H1 (cell line): Measurements from ENCODE around the gene NPC2. TPM values are rescaled to one million over a fixed set of nuclear protein-coding genes. Genes with fewer than 3 reads are reported as not detected.

Source experiments
- CTCF ChIA-PET: fragments of 300-600 bp; sonication (Branson Sonifier 250); formaldehyde crosslinking; loops from one replicate; lab custom pipeline; 2021; ENCODE audit not compliant: partially characterized antibody; lab: Charles Lee
- POLR2A ChIA-PET: fragments of 300-600 bp; sonication (Branson Sonifier 250); formaldehyde crosslinking; loops from one replicate; lab custom pipeline; 2021; ENCODE audit warnings: inconsistent platforms; ENCODE audit not compliant: partially characterized antibody; lab: Charles Lee
- DNase-seq, 2 experiments: peaks; one replicate each; pipeline versions ENCODE4 v3.0.0 to v3.0.0-alpha.2; 2010 to 2022; ENCODE audit warnings: low spot score in 2 of 2, low read depth in 1 of 2, mixed read lengths in 1 of 2
- FAIRE-seq: peaks from 2 replicates; lab custom pipeline; 2011; peaks lifted over from hg19 to GRCh38; lab: Jason Lieb, UNC
- H2AFZ ChIP-seq: 2 replicates; pipeline ENCODE4 v1.8.1; 2012; ENCODE audit warnings: low read length, inconsistent platforms
- H2AK5ac ChIP-seq: 2 replicates; pipeline ENCODE4 v1.6.1; 2013; ENCODE audit warnings: low read depth, low read length
- H2BK120ac ChIP-seq: replicated peaks from 2 replicates; pipeline ENCODE3; 2013; ENCODE audit warnings: low read depth, low read length, inconsistent platforms
- H2BK12ac ChIP-seq: 2 replicates; pipeline ENCODE4 v1.6.1; 2013; ENCODE audit warnings: low read depth, low read length
- H2BK15ac ChIP-seq: 2 replicates; pipeline ENCODE4 v1.6.1; 2013; ENCODE audit warnings: low read length
- H2BK20ac ChIP-seq: 2 replicates; pipeline ENCODE4 v1.6.1; 2013; ENCODE audit warnings: low read length
- H2BK5ac ChIP-seq: 2 replicates; pipeline ENCODE4 v1.6.1; 2013; ENCODE audit warnings: low read depth, low read length
- H3K14ac ChIP-seq: 2 replicates; pipeline ENCODE4 v1.6.1; 2013; ENCODE audit warnings: inconsistent platforms; ENCODE audit not compliant: insufficient read length
- H3K18ac ChIP-seq: 2 replicates; pipeline ENCODE4 v1.6.1; 2013; ENCODE audit warnings: low read length; ENCODE audit errors: extremely low read depth
- H3K23ac ChIP-seq: 2 replicates; pipeline ENCODE4 v1.6.1; 2013; ENCODE audit warnings: inconsistent platforms; ENCODE audit not compliant: insufficient read length
- H3K23me2 ChIP-seq: 2 replicates; pipeline ENCODE4 v1.6.1; 2013; ENCODE audit warnings: low read depth, low read length
- H3K27ac ChIP-seq: 2 replicates; pipeline ENCODE4 v1.6.1; 2011; ENCODE audit warnings: low read depth, low read length, inconsistent platforms
- H3K27me3 ChIP-seq, 4 experiments: replicated peaks in 1 of 4; 1 replicate in 1 of 4; 2 replicates in 3 of 4; pipeline versions ENCODE4 v1.6.1 to v1.8.1; 2011 to 2013; ENCODE audit warnings: low read length in 3 of 4, mild to moderate bottlenecking in 3 of 4, inconsistent platforms in 2 of 4, mixed read lengths in 2 of 4, moderate library complexity in 1 of 4; ENCODE audit not compliant: control insufficient read depth in 3 of 4, insufficient read depth in 3 of 4; ENCODE audit errors: extremely low read depth in 1 of 4
- H3K36me3 ChIP-seq, 4 experiments: 2 replicates each; pipeline versions ENCODE4 v1.6.1 to v1.8.1; 2011 to 2013; ENCODE audit warnings: mild to moderate bottlenecking in 4 of 4, low read length in 3 of 4, moderate library complexity in 2 of 4, control low read depth in 1 of 4, inconsistent platforms in 1 of 4; ENCODE audit not compliant: insufficient read depth in 4 of 4, control insufficient read depth in 2 of 4
- H3K4ac ChIP-seq: replicated peaks from 2 replicates; pipeline ENCODE3; 2013; ENCODE audit warnings: low read length, low read depth, mixed read lengths, inconsistent platforms; ENCODE audit not compliant: insufficient read length
- H3K4me1 ChIP-seq, 4 experiments: replicated peaks in 1 of 4; 1 replicate in 1 of 4; 2 replicates in 3 of 4; pipeline versions ENCODE4 v1.6.1 to v1.8.1; 2011 to 2013; ENCODE audit warnings: low read length in 3 of 4, inconsistent platforms in 2 of 4, mixed read lengths in 1 of 4; ENCODE audit not compliant: insufficient read depth in 4 of 4, control insufficient read depth in 3 of 4
- H3K4me2 ChIP-seq, 2 experiments: 2 replicates each; pipeline versions ENCODE4 v1.6.1 to v1.8.1; 2011 to 2013; ENCODE audit warnings: low read depth in 2 of 2, low read length in 2 of 2, control low read depth in 1 of 2, inconsistent platforms in 1 of 2, mild to moderate bottlenecking in 1 of 2; ENCODE audit not compliant: insufficient read depth in 1 of 2
- H3K4me3 ChIP-seq, 4 experiments: fragments of 200-600, 300-600 bp in 1 of 4; sonication (generic), shearing (Covaris generic), sonication (Bioruptor Twin) in 1 of 4; 2 replicates each; pipeline versions ENCODE4 v1.5.1 to v1.8.1; 2011 to 2016; ENCODE audit warnings: low read length in 4 of 4, low read depth in 3 of 4, control low read depth in 2 of 4, inconsistent platforms in 2 of 4, mild to moderate bottlenecking in 2 of 4, mixed read lengths in 1 of 4, moderate library complexity in 1 of 4; ENCODE audit not compliant: insufficient read depth in 2 of 4; ENCODE audit errors: extremely low read depth in 1 of 4
- H3K56ac ChIP-seq: replicated peaks from 2 replicates; pipeline ENCODE3; 2013; ENCODE audit warnings: low read depth, mild to moderate bottlenecking, mixed read lengths, low read length, inconsistent platforms; ENCODE audit not compliant: insufficient read length
- H3K79me1 ChIP-seq: 2 replicates; pipeline ENCODE4 v1.6.1; 2013; ENCODE audit warnings: low read depth, low read length, control low read depth
- H3K79me2 ChIP-seq, 2 experiments: 2 replicates each; pipeline versions ENCODE4 v1.6.1 to v1.8.1; 2012 to 2013; ENCODE audit warnings: low read length in 2 of 2, mild to moderate bottlenecking in 2 of 2, inconsistent platforms in 1 of 2; ENCODE audit not compliant: insufficient read depth in 2 of 2, control insufficient read depth in 1 of 2
- H3K9ac ChIP-seq, 4 experiments: replicated peaks in 1 of 4; 1 replicate in 1 of 4; 2 replicates in 3 of 4; pipeline versions ENCODE4 v1.6.1 to v1.8.1; 2011 to 2013; ENCODE audit warnings: low read depth in 3 of 4, low read length in 3 of 4, control low read depth in 2 of 4, mild to moderate bottlenecking in 2 of 4, moderate library complexity in 2 of 4, inconsistent platforms in 1 of 4; ENCODE audit errors: extremely low read depth in 1 of 4
- H3K9me3 ChIP-seq, 2 experiments: 2 replicates each; pipeline versions ENCODE4 v1.6.1 to v1.8.1; 2012 to 2013; ENCODE audit warnings: mild to moderate bottlenecking in 2 of 2, moderate library complexity in 2 of 2, control low read depth in 1 of 2, inconsistent platforms in 1 of 2, low read depth in 1 of 2, low read length in 1 of 2, mixed read lengths in 1 of 2; ENCODE audit not compliant: insufficient read depth in 2 of 2
- H4K20me1 ChIP-seq, 2 experiments: replicated peaks in 1 of 2; 2 replicates each; pipeline versions ENCODE3 to v1.8.1; 2011 to 2013; ENCODE audit warnings: inconsistent platforms in 2 of 2, low read length in 2 of 2, mild to moderate bottlenecking in 1 of 2; ENCODE audit not compliant: insufficient read depth in 2 of 2, control insufficient read depth in 1 of 2
- H4K5ac ChIP-seq: 2 replicates; pipeline ENCODE4 v1.6.1; 2013; ENCODE audit warnings: low read length, low read depth, mixed read lengths, inconsistent platforms; ENCODE audit not compliant: insufficient read length
- H4K8ac ChIP-seq: 2 replicates; pipeline ENCODE4 v1.8.0; 2013; ENCODE audit warnings: mild to moderate bottlenecking, moderate library complexity, low read length, inconsistent platforms; ENCODE audit not compliant: insufficient read depth; ENCODE audit errors: extremely low read depth
- H4K91ac ChIP-seq: replicated peaks from 2 replicates; pipeline ENCODE3; 2013; ENCODE audit warnings: low read length, mixed read lengths, inconsistent platforms; ENCODE audit not compliant: insufficient read length
- CTCF ChIP-seq, 3 experiments: IDR thresholded peaks; 1 replicate in 2 of 3; 2 replicates in 1 of 3; pipeline versions ENCODE4 v1.5.1 to v1.6.1; 2011; ENCODE audit warnings: low read length in 3 of 3, mild to moderate bottlenecking in 3 of 3, inconsistent platforms in 2 of 3, low read depth in 1 of 3, moderate library complexity in 1 of 3; ENCODE audit not compliant: insufficient read depth in 1 of 3; ENCODE audit errors: control extremely low read depth in 1 of 3
- SP2 ChIP-seq: IDR thresholded peaks from 2 replicates; pipeline ENCODE4 v1.6.1; 2012; ENCODE audit warnings: mild to moderate bottlenecking, low read length, inconsistent platforms
- WGBS, 2 experiments: shearing (Covaris generic) in 1 of 2; methylation state at CpG; one replicate each; pipeline versions ENCODE4 v1.1.6 to v1.1.7; 2013 to 2015; ENCODE audit warnings: low lambda C conversion rate in 2 of 2, mixed read lengths in 2 of 2, inconsistent platforms in 1 of 2, low coverage in 1 of 2, missing lambda C conversion rate in 1 of 2; ENCODE audit not compliant: insufficient replicate concordance in 2 of 2, insufficient coverage in 1 of 2, insufficient read length in 1 of 2; ENCODE audit errors: extremely low coverage in 1 of 2, missing lambda C conversion rate in 1 of 2; 5-methylcytosine and 5-hydroxymethylcytosine counted together
- polyA plus RNA-seq, 7 experiments: library from polyadenylated mRNA; depleted of rRNA in 3 of 7; stranded (reverse) in 5 of 7; unstranded in 2 of 7; fragments of >200 nt in 5 of 7; fragments of 200-250 nt in 2 of 7; gene quantifications; 1 replicate in 5 of 7; 2 replicates in 1 of 7; 4 replicates in 1 of 7; pipeline versions ENCODE4 v1.2.1 to v1.2.3, GENCODE V29; 2011 to 2013; ENCODE audit warnings: missing spikeins in 2 of 7, mixed read lengths in 2 of 7
- total RNA-seq: library from RNA; stranded (reverse); fragmentation: NEBNext Ultra II Directional; extraction: Animal tissue kit (Norgen Biotek cat#: 25700); gene quantifications from 2 replicates; pipeline ENCODE4 v1.2.1, GENCODE V29; 2021

The NPC2 gene
- total and polyA plus RNA-seq, 2 of the 8 experiments (the other 6 are each of a cell fraction or from before 2014, with no cell fraction given), result 178 to 258 TPM

GRCh38 chr14:74486164-74486563 is 6.9 kb downstream of the NPC2 start:
- no peak overlapping the region for H3K4me2 ChIP-seq
- CTCF ChIA-PET, result interaction anchor here (0.6 to 2.3 kb wide), 6 partner anchors 8 to 209 kb away, joined by 3 to 10 read pairs (median 7); no protein-coding TSS in a partner anchor

More at GRCh38 chr14:74486164-74486563, 6.9 kb downstream of the NPC2 start:
- FAIRE-seq (no peak), DNase-seq (no peak)
- no peak overlapping the region for H4K5ac ChIP-seq
- no peak overlapping the region for H2BK5ac ChIP-seq
- peaks cover 0 to 37% of the 10 kb centered on the region in 2 experiments; a peak in 3 of 4 replicates for H3K79me2 ChIP-seq
- H3K9ac ChIP-seq, result peak overlapping the region in 1 of 4 experiments; percentile 10; a peak in 1 of 7 replicates
- H2AFZ ChIP-seq, result no peak overlapping the region
- H3K27ac ChIP-seq, result no peak overlapping the region
- H3K4me1 ChIP-seq, result peaks cover 0 to 2% (median 2%) of the 10 kb centered on the region in 4 experiments; a peak in 3 of 7 replicates
- no peak overlapping the region for H3K18ac ChIP-seq
- H3K36me3 ChIP-seq, result peaks cover 3 to 46% (median 26%) of the 10 kb centered on the region in 4 experiments; a peak in 7 of 8 replicates
- no peak overlapping the region for H2BK120ac ChIP-seq
- H4K8ac ChIP-seq, result no peak overlapping the region
- no peak overlapping the region for H4K91ac ChIP-seq
- H3K79me1 ChIP-seq, result peaks cover 7% of the 10 kb centered on the region
- no peak for TF ChIP-seq CTCF (IDR thresholded peaks at IDR 0.05; ENCODE audit: control extremely low read depth in 1 of 3, insufficient read depth in 1 of 3, low read depth in 1 of 3, low read length in 3 of 3)
- no peak for TF ChIP-seq SP2
- H4K20me1 ChIP-seq, result peaks cover 0 to 4% of the 10 kb centered on the region in 2 experiments
- H2BK12ac ChIP-seq, result no peak overlapping the region
- H3K4me3 ChIP-seq, result no peak overlapping the region
- H2BK15ac ChIP-seq, result no peak overlapping the region
- WGBS, 2 experiments, result 92% methylated on average over 3 of the region's 3 CpGs; no CpG with 5 or more reads in 1 of the 2 experiments
- H3K27me3 ChIP-seq, result no peaks in the 10 kb centered on the region
- H2BK20ac ChIP-seq, result no peak overlapping the region
- no peak overlapping the region for H3K56ac ChIP-seq
- no peak overlapping the region for H2AK5ac ChIP-seq
- H3K14ac ChIP-seq, result no peak overlapping the region
- H3K4ac ChIP-seq, result no peak overlapping the region
- no peaks in the 10 kb centered on the region for H3K9me3 ChIP-seq
- no peaks in the 10 kb centered on the region for H3K23me2 ChIP-seq
- H3K23ac ChIP-seq, result no peak overlapping the region
- POLR2A ChIA-PET, result interaction anchor here (0.7 to 1.6 kb wide), 5 partner anchors 8 to 138 kb away, joined by 3 to 5 read pairs (median 3); partner anchors contain the start of gene VRTN
